HG02798 (cell line): ENCODE measurements around the gene KMT2D.
"Not testable (repeated sequence)": the region's sequence is repeated elsewhere in the genome, so short reads cannot be mapped to it uniquely, and the experiment has no call there.

ENCODE experiments used
- ATAC-seq: cut with Tn5 transposase; IDR thresholded peaks from one replicate; pipeline ENCODE4 v1.9.1; 2021; ENCODE audit warnings: mild to moderate bottlenecking; ENCODE audit not compliant: unreplicated experiment, poor library complexity

KMT2D gene

DNA sequence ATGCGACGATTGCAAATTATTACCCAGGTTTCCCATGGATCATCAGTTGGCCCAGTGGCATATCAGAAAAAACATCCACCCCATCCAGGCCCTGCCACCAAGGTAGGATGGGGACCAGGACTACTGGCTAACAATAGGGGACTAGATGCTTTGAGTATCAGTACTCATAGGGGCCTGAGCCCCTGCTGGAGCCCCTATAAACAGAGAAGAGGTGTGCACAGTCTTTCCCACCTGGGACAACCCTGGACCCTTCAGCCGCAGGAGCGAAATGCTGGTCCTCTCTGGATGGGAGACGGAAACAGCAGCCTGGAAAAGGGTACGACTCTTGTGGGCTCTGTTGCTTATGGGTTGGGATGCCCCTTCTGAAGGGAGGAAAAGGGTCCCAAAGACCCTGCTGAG is 28.3 kb upstream of the KMT2D start:
- ATAC-seq = no peak

- peak; percentile 84 for ATAC-seq
Observed at GRCh38 chr12:49088150-49088931, 27.7 kb upstream of the KMT2D start.

DNA sequence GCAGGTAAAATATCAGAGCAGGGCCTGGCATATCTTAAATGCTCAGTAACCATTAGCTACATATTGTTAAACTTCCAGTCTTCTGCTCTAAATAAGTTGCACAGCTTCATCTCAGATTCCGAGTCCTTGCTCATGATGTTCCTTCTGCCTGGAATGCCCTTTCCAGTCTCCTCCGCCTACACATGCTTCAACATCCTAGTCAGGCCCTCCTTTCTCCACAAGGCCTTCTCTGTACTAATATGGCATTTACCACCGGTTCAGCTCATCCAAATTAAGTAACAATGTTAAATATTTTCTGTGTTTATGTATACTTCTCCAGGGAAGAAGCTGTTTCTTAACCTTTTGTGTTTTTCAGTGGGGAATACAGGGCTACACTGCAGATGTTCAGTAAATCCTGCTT is 25.5 kb upstream of the KMT2D start:
- ATAC-seq = no peak

GRCh38 chr12:49084438-49084837 is 23.8 kb upstream of the KMT2D start:
- no peak for ATAC-seq

DNA sequence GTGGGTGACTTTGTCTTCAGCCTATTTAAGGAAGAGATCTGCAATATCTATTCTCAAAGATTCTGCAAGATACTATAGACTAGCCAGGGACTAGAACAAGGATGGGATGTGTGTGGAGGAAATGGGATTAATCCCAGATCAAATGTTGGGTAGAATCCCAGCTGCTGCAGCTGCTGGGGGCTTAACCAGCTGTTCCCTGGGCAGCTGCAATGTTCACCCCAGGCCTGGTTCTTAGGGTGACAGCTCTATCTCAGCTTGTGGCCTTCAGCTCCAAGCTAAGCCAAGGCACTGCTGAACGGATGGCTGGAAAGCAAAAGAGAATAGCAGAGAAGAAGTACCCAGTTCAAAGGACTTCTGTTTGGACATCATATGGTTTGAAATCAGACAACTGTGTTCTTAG is 19.2 kb upstream of the KMT2D start:
- no peak for ATAC-seq

DNA sequence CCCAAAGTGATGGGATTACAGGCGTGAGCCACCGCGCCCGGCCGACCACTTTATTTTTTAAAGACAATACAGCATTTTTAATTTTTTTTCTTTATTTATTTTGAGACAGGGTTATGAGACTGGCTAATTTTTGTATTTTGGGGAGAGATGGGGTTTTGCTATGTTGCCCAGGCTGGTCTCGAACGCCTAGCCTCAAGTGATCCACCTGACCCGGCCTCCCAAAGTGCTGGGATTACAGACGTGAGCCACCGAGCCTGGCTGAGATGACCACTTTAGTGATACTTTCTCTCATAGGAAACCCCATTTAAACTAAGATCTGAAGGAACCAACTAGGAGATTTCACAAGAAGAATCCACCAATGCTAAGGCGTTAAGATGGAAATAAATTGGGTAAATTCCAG is 10.4 kb upstream of the KMT2D start:
- no peak for ATAC-seq

- peak; percentile 99 for ATAC-seq
Observed at GRCh38 chr12:49069507-49070346, 9.1 kb upstream of the KMT2D start, which contains the start of gene RHEBL1. TSS of gene RHEBL1 (minus strand) at chr12:49069979. CDS start at chr12:49069785, 194 bp downstream.

- no peak for ATAC-seq
Observed at GRCh38 chr12:49068879-49069506, 8.4 kb upstream of the KMT2D start.

DNA sequence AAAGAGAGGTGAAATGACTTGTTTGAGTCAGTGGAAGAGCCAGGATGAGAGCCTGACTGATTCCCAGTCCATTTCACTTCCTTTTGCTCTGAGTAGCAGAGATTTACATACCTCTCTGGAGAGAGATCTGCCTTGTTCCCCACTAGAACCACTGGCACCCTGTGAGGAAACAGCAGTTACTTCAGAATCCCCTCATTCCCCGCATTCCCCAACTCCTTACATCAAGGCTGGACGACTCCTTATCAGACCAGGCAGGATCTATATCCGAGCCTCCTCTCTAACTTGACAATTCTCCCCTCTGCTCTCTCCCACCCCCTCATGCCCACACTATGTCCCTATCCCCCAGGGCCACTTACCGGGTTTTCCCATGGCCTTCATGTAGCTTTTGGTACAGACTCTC is 5.5 kb upstream of the KMT2D start:
- no peak for ATAC-seq

- ATAC-seq = no peak
Observed at GRCh38 chr12:49064767-49065152, 4.2 kb upstream of the KMT2D start.

DNA sequence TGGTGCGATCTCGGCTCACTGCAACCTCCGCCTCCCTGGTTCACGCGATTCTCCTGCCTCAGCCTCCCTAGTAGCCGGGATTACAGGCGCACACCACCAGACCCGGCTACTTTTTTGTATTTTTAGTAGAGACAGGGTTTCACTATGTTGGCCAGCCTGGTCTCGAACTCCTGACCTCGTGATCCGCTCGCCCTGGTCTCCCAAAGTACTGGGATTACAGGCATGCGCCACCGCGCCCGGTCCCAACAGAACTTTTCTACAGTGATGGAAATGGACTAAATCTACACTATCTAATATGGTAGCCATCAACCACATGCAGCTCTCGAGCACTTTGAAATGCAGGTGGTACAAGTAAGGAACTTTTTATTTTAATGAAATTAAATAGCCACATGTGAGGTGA is 1.3 kb upstream of the KMT2D start:
- ATAC-seq = not testable (repeated sequence)

DNA sequence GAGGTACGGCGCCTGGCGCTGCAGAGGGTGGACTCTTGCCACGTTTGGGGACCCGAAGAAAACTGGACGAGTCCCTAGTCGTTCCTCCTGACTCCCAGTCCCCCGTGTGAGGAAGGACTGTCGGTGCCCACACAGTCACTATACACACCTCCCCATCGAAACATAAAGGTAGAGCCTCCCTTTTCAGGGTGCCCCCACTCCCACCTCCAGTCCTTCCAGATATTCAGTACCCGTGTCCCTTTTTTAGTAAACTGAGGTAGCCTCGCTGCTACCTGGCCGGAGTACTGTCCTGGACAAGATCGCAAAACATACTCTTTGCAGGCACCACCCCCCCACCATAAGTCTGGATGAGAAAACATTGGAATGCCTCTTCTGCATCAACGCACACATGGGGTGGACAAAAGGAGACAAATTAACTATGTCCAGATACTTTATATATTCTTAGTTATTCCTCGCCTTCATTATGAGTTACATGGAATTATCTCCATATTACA is 610 bp upstream of the KMT2D start:
- ATAC-seq = peak; percentile 7

GRCh38 chr12:49059299-49060171 is 1.1 kb downstream of the KMT2D start:
- peak; percentile 19 for ATAC-seq

DNA sequence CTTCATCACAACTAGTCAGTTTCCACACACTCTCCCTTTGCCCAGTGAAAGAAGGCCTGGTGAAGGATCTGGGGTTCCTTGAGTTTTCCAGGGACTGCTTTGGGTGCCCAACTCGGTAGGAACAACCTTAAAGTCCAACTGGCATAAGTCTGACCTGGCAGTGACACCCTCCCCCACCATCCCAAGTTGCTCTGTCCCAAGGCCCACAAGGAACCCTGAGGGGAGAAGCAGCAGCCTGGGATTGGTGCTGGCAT is 1.6 kb downstream of the KMT2D start:
- no peak for ATAC-seq

- ATAC-seq = no peak
Observed at GRCh38 chr12:49058366-49059044, 2.1 kb downstream of the KMT2D start.

GRCh38 chr12:49057888-49058287 is 2.7 kb downstream of the KMT2D start:
- no peak for ATAC-seq

DNA sequence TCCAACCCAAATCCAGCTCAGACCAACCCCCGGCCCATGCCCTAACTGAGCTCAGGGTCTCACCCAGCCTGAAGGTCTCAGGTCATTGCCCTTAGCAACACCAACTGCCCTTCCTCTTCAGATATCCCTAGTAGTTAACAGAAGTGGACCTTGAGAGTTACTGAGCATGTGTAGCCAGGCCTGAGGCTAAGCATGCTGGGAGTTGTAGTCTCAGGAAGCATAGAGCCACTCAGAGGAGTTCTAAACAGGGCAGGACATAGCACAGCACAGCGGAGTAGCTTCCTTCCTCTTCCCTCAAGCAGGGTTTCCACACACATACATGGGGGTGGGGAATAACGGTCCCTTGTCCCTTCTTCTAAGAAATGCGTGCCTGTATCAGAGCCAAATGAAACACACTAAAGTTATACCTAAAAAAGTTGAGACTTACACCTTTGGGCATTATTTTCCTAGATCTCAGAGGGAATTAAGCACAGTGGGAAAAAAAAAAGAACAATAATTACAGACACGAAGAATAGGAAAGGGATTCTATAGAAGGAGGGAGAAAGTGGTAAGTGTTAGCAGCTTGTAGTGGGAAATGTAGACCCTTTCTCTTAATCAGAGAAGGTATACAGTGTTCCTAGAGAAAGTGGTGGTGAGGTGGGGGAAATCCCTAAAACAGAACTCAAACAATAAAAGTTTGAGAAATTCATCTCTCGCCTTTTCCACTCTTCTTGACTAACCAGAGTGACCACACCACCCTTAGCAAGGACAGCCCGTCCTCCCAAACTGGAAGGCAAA is 4.4 kb downstream of the KMT2D start:
- ATAC-seq = peak; percentile 75

- ATAC-seq = no peak
Observed at GRCh38 chr12:49055092-49055491, 5.5 kb downstream of the KMT2D start.

DNA sequence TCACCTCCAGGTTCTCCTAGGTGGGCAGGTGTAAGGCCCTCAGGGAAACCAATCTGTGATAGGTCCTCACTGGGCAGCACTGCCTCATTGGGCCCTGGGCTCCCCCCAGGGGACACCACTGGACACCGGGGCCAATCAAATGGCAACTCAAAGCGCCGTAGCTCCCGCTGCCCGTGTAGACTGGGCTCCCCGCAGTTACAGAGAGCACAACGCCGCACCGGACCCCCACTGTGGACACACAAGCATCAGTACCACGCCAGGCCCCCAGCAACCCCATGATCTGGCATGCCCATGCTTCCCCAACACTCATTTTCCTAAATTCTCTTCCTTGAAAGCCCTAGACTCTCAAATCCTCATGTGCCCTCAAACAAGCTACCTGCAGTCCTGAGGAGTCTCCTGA is 6.1 kb downstream of the KMT2D start:
- no peak for ATAC-seq
